ENCODE results near the gene CASKIN1. TPM values are rescaled to one million over a fixed set of nuclear protein-coding genes. Genes with fewer than 3 reads are reported as not detected.

Gene CASKIN1
- total and polyA plus RNA-seq, 4 donors: 0.09 to 0.35 (median 0.12) TPM

DNA sequence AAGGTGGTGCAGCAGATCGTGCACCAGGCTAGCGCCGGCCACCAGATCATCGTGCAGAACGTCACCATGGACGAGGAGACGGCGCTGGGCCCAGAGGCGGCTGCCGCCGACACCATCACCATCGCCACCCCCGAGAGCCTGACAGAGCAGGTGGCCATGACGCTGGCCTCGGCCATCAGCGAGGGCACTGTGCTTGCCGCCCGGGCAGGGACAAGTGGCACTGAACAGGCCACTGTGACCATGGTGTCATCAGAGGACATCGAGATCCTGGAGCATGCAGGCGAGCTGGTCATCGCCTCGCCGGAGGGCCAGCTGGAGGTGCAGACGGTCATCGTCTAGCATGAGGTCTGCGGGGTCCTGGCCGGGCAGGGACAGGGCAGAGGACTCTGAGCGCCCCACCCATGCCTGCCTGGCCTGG, 38.8 kb upstream of the CASKIN1 start:
- 95 to 96% methylated on average over 28 of the region's 28 CpGs for WGBS, 2 donors
- H3K36me3 ChIP-seq (ENCODE audit: control insufficient read depth in 4 of 4, insufficient read depth in 4 of 4, low read length in 4 of 4): peaks cover 0 to 64% (median 19%) of the 10 kb centered on the region in 4 donors

DNA sequence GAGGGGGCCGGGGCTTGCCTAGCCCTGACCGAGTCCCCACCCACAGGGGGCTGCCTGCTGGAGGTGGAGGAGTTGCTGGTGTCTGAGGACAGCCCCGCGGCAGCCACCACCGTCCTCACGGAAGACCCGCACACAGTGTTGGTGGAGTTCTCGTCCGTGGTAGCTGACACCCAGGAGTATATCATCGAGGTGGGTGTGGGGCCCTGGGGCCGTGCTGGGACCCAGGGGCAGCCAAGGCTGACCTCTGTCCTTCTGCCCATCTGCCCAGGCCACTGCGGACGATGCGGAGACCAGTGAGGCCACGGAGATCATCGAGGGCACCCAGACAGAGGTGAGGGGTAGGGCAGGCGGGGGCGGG, 38.4 kb upstream of the CASKIN1 start:
- Histone ChIP-seq H3K27ac (ENCODE audit: low read depth in 1 of 2, low read length in 1 of 2) (no peak overlapping the region), H3K9ac (ENCODE audit: insufficient read depth in 1 of 2, low read length in 2 of 2) (no peak overlapping the region), H3K27me3 (ENCODE audit: control insufficient read depth in 3 of 3, insufficient read depth in 3 of 3, low read length in 2 of 3) (peaks cover 0 to 27% (median 4%) of the 10 kb centered on the region in 3 donors), H3K4me3 (no peak overlapping the region), H3K4me1 (ENCODE audit: control insufficient read depth in 5 of 5, insufficient read depth in 5 of 5, low read length in 5 of 5) (peaks cover 0 to 13% (median 7%) of the 10 kb centered on the region in 5 donors), H3K9me3 (ENCODE audit: control insufficient read depth in 4 of 4, insufficient read depth in 3 of 4, low read length in 3 of 4) (peaks cover 0 to 22% (median 0%) of the 10 kb centered on the region in 4 donors), H3K36me3 (ENCODE audit: control insufficient read depth in 4 of 4, insufficient read depth in 4 of 4, low read length in 4 of 4) (peaks cover 0 to 67% (median 21%) of the 10 kb centered on the region in 4 donors)
- 95 to 96% methylated on average over 18 of the region's 18 CpGs for WGBS, 2 donors
- TF ChIP-seq, protein P1, sequence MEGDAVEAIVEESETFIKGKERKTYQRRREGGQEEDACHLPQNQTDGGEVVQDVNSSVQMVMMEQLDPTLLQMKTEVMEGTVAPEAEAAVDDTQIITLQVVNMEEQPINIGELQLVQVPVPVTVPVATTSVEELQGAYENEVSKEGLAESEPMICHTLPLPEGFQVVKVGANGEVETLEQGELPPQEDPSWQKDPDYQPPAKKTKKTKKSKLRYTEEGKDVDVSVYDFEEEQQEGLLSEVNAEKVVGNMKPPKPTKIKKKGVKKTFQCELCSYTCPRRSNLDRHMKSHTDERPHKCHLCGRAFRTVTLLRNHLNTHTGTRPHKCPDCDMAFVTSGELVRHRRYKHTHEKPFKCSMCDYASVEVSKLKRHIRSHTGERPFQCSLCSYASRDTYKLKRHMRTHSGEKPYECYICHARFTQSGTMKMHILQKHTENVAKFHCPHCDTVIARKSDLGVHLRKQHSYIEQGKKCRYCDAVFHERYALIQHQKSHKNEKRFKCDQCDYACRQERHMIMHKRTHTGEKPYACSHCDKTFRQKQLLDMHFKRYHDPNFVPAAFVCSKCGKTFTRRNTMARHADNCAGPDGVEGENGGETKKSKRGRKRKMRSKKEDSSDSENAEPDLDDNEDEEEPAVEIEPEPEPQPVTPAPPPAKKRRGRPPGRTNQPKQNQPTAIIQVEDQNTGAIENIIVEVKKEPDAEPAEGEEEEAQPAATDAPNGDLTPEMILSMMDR (IDR thresholded peaks at IDR 0.05; ENCODE audit: control extremely low read depth, extremely low read depth): no peak
- no peak for DNase-seq
- no peak for ATAC-seq (ENCODE audit: insufficient read depth, low FRiP score)

More for the DNA sequence above, 38.8 kb upstream of the CASKIN1 start:
- H3K4me1 ChIP-seq (ENCODE audit: control insufficient read depth in 5 of 5, insufficient read depth in 5 of 5, low read length in 5 of 5): peaks cover 0 to 13% (median 7%) of the 10 kb centered on the region in 5 donors
- peaks cover 0 to 27% (median 4%) of the 10 kb centered on the region in 3 donors for H3K27me3 ChIP-seq (ENCODE audit: control insufficient read depth in 3 of 3, insufficient read depth in 3 of 3, low read length in 2 of 3)
- TF ChIP-seq, protein P1 (IDR thresholded peaks at IDR 0.05; ENCODE audit: control extremely low read depth, extremely low read depth): no peak
- DNase-seq (no peak), ATAC-seq (ENCODE audit: insufficient read depth, low FRiP score) (no peak)
- no peak overlapping the region for H3K9ac ChIP-seq (ENCODE audit: insufficient read depth in 1 of 2, low read length in 2 of 2)
- peaks cover 0 to 22% (median 0%) of the 10 kb centered on the region in 4 donors for H3K9me3 ChIP-seq (ENCODE audit: control insufficient read depth in 4 of 4, insufficient read depth in 3 of 4, low read length in 3 of 4)
- H3K4me3 ChIP-seq: no peak overlapping the region
- no peak overlapping the region for H3K27ac ChIP-seq (ENCODE audit: low read depth in 1 of 2, low read length in 1 of 2)

DNA sequence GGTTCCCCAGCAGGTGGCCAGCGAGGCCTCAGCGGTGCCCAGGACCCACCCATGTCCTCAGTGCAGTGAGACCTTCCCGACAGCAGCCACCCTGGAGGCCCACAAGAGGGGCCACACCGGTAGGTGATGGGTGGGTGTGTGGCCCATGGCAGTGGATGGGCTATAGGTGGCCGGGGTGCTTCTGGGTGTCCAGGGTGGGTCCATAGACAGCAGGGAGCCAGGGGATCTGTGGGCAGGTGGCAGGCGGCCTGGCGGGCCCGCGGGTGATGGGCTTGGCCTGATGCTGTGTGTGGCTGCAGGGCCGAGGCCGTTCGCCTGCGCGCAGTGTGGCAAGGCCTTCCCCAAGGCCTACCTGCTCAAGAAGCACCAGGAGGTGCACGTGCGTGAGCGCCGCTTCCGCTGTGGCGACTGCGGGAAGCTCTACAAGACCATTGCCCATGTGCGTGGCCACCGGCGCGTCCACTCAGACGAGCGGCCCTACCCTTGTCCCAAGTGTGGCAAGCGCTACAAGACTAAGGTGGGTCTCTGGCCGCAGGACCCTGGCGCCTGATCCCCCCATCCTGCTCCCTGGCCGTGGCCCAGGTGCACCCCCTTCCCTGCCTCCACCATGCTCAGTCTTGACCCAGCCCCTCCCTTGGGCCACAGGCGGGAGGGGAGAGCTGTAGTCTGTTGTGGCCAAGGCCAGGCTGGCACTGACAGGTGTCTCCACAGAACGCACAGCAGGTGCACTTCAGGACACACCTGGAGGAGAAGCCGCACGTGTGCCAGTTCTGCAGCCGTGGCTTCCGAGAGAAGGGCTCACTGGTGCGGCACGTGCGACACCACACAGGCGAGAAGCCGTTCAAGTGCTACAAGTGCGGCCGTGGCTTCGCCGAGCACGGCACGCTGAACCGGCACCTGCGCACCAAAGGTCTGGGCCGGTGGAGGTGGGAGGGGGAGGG, 37.7 kb upstream of the CASKIN1 start:
- H3K9me3 ChIP-seq (ENCODE audit: control insufficient read depth in 4 of 4, insufficient read depth in 3 of 4, low read length in 3 of 4): peaks cover 0 to 22% (median 0%) of the 10 kb centered on the region in 4 donors
- TF ChIP-seq, protein P1 (IDR thresholded peaks at IDR 0.05; ENCODE audit: control extremely low read depth, extremely low read depth): no peak
- peaks cover 0 to 27% (median 4%) of the 10 kb centered on the region in 3 donors for H3K27me3 ChIP-seq (ENCODE audit: control insufficient read depth in 3 of 3, insufficient read depth in 3 of 3, low read length in 2 of 3)
- peaks cover 0 to 13% (median 7%) of the 10 kb centered on the region in 5 donors for H3K4me1 ChIP-seq (ENCODE audit: control insufficient read depth in 5 of 5, insufficient read depth in 5 of 5, low read length in 5 of 5)
- no peak overlapping the region for H3K4me3 ChIP-seq
- 96 to 97% methylated on average over 50 to 51 of the region's 51 CpGs for WGBS, 2 donors
- DNase-seq (no peak), ATAC-seq (ENCODE audit: insufficient read depth, low FRiP score) (no peak)
- no peak overlapping the region for H3K27ac ChIP-seq (ENCODE audit: low read depth in 1 of 2, low read length in 1 of 2)
- H3K36me3 ChIP-seq (ENCODE audit: control insufficient read depth in 4 of 4, insufficient read depth in 4 of 4, low read length in 4 of 4): peaks cover 3 to 68% (median 26%) of the 10 kb centered on the region in 4 donors
- H3K9ac ChIP-seq (ENCODE audit: insufficient read depth in 1 of 2, low read length in 2 of 2): no peak overlapping the region

Data from lung (tissue), 12 donors.